HG02981 (cell line): ENCODE measurements around the gene NRBF2.
A peak's percentile ranks its signal among the peaks of the same experiment; 100 is the strongest.
"Not testable (repeated sequence)": the region's sequence is repeated elsewhere in the genome, so short reads cannot be mapped to it uniquely, and the experiment has no call there.

Experiments
- ATAC-seq: cut with Tn5 transposase; IDR thresholded peaks from one replicate; pipeline ENCODE4 v1.9.1; 2021; ENCODE audit warnings: mild to moderate bottlenecking, moderate library complexity; ENCODE audit not compliant: unreplicated experiment

The NRBF2 gene

DNA sequence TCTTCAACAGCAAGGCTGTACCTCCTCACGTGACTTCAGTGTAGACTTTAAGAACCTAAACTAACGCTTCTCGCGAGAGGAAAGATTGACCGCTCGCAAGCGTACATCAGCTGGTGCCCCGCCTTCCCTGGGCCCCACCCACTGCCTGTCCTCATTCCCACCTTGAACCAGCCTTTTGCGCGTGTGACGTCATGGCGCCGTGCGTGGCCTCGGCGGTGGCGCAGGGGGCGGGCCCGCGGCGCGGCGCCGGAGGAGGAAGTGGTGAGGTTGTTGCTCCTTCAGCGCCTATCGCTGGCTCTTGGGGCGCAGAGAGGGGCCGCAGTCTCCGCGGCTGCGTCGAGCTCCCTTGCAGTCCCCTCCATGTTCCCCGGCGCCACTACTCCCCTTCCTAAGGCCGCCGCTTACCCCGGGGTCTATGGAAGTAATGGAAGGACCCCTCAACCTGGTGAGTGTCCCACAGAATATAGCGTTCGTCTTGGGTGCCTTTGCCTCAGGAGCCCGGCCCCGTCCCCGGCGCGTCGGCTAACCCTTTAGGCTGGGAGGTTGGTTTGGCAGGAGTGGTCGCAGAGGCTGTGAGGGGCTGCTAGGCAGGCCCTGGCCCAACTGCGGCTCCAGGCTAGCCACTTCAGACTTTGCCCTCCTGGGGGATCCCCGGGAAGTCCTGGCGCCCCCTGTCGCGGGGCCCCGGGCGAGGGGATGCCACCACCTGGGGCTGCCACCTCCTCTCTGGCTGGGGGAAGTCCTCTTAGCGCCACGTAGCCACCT is at the start of gene NRBF2:
TSS of gene NRBF2 (plus strand) at position 273 of the 765 bp plus-strand sequence. CDS start at position 416, 143 bp downstream.
- peak; percentile 97 for ATAC-seq

DNA sequence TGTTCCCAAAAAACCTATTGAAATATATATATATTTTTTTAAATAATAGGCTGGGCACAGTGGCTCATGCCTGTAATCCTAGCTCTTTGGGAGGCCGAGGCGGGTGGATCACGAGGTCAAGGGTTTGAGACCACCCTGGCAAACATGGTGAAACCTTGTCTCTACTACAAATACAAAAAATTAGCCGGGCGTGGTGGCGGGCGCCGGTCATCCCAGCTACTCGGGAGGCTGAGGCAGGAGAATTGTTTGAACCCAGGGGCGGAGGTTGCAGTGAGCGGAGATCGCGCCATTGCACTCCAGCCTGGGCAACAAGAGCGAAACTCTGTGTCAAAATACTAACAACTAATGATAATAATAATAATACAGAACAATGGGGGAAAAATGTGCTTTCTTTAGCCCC is 49.7 kb upstream of the NRBF2 start:
- ATAC-seq: not testable (repeated sequence)

DNA sequence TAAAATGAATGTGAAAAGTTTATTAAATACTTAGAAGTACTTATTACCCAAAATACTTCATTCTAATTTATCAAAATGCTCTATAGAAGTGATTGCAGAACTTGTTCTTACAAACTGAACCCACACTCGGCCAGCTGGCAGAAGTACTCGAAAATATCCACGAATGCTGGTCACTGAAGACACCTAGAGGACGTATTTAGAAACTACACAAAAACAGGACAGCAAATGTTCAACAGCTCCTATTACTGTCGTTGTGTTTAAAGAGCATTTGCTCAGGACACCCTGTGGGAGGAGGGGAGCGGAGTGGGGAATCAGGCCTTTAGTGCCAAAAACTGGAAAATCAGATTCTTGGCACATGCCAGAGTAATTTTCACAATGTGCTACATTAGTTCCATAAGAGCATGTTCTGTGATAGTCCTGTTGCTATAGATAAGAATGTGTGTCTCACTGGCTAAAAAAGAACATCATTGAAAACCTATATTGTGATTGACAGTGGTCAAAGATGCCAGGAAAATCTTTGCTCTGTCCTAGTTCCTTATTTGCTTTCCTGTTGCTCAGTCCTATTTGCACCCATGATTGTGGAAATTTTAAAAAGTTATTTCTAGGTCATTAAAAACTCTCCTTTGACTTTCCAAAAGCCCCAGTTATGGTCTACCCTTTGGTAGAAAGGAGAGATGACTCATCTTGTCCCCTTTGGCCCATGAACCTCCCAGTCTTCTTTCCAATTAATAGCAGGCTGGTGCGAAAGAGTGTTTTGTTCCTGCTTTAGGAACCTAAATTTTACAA is 49.0 kb upstream of the NRBF2 start:
- ATAC-seq: peak; percentile 82

DNA sequence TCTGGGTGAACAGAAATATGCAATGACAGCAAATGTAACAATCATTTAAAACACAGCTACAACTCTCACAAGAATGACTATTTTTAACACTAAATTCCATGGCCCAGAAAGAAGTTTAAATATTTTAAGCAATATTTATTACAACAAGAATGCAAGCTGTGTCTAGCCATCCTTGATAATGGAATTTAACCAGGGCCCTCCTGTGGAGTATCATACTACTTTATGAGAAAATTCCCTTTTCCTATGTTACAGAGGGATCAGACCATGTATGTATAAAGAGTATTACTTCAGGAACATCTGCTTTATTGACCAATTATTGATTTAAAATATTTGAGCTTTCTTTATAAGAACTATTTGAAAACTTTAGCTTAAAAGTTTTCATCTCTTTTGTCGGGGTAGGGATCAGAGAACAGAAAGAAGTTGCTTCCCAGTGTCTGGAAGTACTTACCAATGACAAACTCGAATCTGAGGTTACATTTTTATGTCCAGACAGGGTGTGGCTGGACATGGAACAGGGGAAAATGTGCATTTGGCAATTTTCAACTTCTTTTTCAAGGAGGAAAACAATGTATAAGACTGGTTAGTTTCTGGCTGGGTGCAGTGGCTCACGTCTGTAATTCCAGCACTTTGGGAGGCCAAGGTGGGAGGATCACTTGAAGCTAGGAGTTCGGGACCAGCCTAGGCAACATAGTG is 48.3 kb upstream of the NRBF2 start:
- no peak for ATAC-seq

DNA sequence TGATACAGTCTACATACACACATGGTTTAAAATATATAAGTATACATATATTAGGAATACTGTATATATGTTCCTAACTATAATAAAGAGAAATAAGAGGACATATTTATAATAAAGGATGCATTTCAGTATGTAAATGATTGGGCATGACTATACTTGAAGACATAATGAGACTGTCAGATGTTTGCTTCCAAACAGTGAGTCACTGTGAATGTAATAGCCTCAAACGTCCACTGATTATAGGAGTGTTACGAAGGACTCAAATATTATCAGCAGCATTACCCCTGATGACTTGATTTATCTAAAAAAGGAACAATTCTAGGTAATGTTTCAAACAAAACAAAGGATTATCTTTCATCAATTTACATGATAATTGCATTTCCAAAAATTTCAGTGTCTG is 39.9 kb upstream of the NRBF2 start:
- no peak for ATAC-seq

DNA sequence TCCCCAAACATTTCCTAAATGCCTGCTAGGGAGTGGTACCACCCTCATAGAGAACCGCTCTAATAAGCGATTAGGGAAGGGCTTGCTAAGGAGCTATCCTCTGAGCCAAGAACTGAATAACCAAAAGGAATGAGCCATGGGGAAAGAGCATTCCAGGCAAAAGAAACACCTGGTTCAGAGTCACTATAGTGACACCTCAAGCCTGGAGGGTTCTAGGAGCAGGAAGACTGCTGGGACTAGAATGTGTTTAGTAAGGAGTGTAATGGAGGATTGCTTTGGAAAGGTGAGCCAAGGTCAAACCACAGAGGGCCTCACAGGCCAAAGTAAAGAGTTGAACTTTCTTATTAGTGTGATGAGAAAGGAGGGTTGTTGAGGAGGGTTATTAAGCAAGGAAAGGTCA is 38.7 kb upstream of the NRBF2 start:
- no peak for ATAC-seq

DNA sequence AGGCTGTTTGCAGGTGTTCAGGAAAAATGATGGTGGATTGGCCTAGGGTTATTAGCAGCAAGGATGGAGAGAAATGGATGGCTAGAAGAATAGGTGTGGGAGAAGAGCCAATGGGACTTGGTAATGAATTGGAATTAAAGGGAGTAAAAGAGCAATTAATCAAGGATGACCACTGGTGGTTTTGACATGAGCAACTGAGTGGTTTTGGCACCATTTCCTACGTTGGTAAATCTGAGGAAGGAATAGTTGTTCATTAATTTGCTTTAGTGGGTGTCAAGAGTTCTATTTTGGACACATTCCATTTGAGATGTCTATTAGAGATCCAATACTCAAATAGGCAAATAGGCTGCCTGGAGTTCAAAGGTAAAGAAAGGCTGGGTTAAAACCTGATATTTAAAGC is 38.2 kb upstream of the NRBF2 start:
- ATAC-seq: no peak

DNA sequence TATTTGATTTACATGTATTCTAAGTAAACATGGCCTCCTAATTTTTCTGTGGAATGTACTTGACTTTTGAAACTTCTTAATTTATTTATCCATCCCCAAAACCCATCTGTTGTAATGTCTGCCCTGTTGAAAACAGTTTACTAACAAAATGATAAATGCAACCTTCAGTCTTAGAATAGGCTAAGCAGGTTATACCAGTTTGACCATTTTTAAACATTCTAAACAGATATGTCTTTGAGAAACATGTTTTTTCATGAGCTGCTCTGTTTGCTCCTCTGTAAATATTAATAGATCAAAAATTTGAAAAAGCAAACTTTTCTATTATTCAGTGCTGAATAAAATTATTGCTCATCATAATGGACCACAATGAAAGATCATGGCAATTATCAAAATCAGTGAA is 33.4 kb upstream of the NRBF2 start:
- no peak for ATAC-seq

DNA sequence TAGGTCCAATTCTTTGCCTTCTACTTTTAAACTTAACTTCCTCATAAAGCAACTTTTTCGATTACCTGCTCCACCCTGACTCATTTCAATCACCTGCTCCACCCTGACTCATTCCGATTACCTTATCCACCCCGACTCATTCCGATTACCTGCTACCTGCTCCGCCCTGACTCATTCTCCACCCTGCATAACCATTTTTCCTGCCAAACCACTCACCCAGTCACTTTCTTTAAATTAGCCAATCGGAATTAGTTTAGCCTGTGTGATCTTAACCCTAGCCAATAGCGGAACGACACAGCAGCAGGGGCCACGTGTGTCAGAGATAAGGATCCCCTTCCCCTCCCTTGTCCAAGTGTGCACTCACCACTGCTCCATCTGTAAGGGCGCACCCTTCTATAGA is 32.0 kb upstream of the NRBF2 start:
- ATAC-seq: not testable (repeated sequence)

DNA sequence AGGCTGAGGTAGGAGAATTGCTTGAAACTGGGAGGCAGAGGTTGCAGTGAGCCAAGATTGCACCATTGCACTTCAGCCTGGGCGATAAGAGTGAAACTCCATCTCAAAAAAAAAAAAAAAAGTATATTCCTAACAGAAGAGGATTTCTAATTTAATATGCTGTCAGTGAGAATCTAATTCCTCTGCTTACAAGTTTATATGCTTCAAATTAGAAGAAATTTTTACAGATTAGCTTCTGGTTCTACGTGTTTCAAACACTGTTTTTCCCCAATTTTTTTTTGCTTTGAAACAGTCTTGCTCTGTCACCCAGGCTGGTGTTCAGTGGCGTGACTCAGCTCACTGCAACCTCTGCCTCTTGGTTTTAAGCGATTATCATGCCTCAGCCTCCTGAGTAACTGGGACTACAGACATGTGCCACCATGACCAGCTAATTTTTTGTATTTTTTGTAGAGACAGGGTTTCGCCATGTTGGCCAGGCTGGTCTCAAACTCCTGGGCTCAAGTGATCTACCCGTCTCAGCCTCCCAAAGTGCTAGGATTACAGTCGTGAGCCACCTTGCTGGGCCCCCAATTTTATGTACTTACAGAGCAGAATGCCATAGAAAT is 30.7 kb upstream of the NRBF2 start:
- not testable (repeated sequence) for ATAC-seq

DNA sequence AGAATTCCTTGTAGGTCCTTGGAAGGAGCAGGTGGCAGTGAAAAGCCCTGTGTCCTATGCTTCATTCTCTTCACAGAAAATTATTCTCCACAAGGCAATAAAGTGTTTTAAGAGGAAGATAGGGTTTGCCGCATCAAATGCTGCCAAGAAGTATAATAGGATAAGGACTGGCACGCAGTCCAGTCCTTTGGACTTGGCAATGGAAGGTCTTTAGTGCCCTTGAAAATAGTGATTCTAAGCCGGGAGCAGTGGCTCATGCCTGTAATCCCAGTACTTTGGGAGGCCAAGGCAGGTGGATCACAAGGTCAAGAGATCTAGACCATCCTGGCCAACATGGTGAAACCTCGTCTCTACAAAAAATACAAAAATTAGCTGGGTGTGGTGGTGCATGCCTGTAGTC is 29.9 kb upstream of the NRBF2 start:
- not testable (repeated sequence) for ATAC-seq

DNA sequence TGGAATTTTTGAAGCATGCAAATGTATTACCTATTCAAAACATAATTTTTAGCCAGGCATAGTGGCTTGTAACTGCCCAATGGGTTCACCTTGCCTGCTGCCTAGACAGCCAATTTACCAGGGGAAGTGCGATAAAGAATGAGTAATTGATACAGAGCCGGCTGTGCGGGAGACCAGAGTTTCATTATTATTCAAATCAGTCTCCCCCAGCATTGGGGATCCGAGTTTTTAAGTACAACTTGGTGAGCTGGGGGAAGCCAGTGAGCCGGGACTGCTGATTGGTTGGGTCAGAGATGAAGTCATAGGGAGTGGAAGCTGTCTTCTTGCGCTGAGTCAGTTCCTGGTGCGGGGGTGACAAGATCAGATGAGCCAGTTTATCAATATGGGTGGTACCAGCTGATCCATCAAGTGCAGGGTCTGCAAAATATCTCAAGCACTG is 29.1 kb upstream of the NRBF2 start:
- ATAC-seq: no peak

DNA sequence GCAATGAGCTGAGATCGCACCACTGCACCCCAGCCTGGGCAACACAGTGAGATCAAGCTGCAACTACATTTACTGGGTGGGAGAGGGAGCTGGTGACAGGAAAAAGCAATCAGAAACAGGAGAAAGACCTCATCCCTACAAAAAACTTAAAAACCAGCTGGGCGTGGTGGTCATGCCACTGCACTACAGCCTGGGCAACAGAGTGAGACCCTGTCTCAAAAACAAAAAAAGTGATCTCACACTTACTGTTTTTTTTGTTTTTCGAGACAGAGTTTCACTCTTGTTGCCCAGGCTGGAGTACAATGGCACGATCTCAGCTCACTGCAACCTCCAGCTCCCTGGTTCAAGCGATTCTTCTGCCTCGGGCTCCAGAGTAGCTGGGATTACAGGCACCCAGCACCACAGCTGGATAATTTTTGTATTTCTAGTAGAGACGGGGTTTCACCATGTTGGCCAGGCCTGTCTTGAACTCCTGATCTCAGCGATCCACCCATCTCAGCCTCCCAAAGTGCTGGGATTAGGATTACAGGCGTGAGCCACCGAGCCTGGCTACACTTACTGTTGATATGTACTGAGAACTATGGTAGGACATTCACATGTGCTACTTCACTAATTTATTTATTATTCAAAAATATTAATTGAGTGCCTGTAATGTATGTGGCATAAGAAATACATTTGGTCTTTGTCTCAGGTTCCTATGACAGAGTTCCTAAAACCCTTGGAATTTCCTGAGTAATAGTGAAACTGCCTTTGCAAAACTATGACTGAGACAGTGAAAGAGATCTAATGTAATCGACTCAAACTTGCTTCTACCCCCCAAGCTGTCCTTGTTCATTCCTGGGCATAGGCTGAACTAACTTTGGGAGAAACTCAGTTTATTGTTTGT is 27.7 kb upstream of the NRBF2 start:
- ATAC-seq: no peak

DNA sequence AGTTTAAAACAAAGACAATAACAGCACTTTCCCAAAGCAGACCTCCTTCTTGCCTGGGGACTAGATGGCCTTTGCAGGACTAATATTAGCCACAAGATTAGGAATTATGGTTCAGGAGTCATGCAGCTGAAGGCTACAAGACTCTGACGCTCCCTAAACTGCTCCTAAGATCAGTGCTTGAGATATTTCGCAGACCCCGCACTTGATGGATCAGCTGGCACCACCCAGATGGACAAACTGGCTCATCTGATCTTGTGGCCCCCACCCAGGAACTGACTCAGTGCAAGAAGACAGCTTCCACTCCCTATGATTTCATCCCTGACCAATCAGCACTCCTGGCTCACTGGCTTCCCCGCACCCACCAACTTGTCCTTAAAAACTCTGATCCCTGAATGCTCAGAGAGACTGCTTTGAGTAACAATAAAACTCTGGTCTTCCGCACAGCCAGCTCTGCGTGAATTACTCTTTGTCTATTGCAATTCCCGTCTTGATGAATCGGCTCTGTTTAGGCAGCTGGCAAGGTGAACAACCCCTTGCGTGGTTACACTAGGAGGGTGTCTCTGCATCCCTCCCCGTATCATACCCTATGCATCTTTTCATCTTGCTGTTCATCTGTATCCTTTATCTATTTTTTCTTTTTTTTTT is 26.9 kb upstream of the NRBF2 start:
- ATAC-seq: no peak

DNA sequence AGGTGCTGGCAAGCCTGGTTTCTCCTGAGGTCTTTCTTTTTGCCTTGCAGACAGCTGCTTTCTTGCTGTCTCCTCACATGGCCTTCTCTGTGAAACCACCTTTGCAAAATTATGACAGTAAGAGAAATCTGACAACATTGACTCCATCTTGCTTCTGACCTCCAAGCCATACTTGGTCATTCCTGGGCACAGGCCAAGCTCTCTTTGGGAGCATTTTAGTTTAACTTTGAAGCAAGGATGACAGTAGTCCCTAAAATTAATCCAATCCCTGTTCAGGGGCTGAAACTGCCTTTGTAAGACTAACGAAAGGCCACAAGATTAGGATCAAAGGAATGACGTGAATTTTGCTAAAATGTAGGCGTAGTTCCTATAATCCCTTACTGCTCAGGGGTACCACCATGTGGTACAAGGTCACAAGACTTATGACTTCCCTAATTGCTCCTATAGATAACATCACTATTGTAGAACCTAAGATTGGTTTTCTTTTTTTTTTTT is 25.1 kb upstream of the NRBF2 start:
- ATAC-seq: no peak

DNA sequence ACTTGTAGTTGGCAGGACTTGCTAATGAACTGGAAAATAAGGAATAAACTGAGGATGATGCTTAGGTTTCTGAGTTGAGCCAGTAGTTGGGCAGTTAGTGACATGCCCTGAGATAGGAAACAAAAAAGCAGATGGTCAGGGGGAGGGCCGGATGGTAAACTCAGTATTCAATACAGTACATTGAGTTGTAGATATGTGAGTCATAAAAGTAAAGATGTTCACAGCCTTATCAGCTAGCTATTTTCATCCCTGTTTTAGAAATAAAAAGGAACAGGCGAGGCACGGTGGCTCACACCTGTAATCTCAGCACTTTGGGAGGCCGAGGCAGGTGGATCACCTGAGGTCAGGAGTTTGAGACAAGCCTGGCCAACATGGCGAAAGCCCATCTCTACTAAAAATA is 22.2 kb upstream of the NRBF2 start:
- no peak for ATAC-seq

DNA sequence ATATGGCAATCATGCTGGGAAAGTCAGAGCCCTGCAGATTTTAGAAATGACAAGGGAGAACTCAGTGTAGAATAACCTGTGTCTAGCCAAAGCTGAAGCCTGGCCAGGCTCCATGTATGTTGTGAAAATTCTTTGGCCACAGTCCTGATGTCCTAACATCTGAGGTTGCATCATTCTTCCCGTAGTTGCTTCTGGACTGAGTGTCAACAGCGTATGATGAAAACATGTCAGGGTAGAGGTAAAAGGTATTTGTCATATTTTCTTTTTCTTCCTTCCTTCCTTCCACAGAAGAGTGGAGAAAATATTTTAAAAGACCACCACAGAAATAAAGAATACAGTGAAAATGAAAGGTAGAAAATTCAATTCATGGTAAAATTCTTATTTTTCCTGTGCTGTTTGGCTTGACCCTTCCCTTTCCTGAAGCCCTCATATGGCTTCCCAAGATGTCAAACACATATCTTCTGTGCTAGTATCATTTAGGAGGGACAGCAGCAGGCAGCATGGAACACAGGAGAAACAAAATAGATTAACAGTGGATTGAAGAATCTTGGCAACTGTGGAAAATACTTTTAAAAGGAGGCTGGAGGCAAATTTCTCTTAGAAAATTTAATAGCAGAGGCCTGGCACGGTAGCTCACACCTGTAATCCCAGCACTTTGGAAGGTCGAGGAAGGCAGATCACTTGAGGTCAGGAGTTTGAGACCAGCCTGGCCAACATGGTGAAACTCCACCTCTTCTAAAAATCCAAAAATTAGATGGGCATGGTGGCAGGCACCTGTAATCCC is 18.9 kb upstream of the NRBF2 start:
- ATAC-seq: no peak

DNA sequence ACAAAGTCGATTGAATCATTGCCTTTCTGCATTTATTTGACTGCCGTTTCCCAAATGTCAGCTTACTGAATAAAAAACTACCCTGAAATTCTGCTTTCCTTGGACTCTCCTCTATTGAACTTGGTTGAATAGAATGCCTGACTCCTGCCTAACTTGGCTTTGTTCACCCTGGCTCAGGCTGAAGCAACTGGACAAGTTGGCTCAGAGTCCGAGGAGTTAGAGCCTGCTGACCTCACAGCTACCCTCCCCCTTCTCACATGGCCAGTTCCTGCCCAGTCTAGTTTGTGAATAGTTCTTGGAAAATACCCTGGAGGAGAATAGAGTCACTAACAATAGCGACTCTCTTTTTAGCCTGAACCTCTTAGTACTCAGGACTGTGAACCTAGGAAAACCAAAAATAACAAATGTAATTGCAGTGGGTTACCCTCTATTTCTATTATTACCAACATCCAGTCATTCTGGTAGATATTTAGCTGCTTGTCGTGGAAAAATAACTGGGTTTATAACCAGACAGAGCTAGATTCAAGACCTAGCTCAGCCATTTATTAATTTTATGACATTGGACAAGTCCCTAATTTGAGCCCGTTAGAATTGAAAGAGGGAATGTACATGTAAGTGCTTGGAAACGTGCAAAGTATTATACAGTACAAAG is 17.3 kb upstream of the NRBF2 start:
- ATAC-seq: no peak
